PFSK-1 (cell line): ENCODE data around the gene REPIN1.

ENCODE experiments used
- FOXP2 ChIP-seq: optimal IDR thresholded peaks from 2 replicates; pipeline ENCODE3; 2011; ENCODE audit warnings: borderline replicate concordance, control low read depth, inconsistent platforms; ENCODE audit not compliant: insufficient read depth; ENCODE audit errors: extremely low read length, extremely low read depth
- POLR2AphosphoS5 ChIP-seq: IDR thresholded peaks from 2 replicates; pipeline ENCODE4 v1.6.1; 2012; ENCODE audit warnings: low read depth, mild to moderate bottlenecking, control low read depth, low read length, moderate library complexity
- SIN3A ChIP-seq: IDR thresholded peaks from 2 replicates; pipeline ENCODE4 v1.6.1; 2012; ENCODE audit warnings: mild to moderate bottlenecking, low read length, moderate library complexity, borderline replicate concordance; ENCODE audit not compliant: insufficient read depth
- TAF1 ChIP-seq: IDR thresholded peaks from 2 replicates; pipeline ENCODE4 v1.6.1; 2012; ENCODE audit warnings: low read length, control low read depth, borderline replicate concordance; ENCODE audit not compliant: insufficient read depth
- TF ChIP-seq, protein P1 (sequence below), 2 experiments: IDR thresholded peaks; 2 replicates each; pipeline versions ENCODE4 v1.6.1 to v1.8.0; 2011 to 2012; ENCODE audit warnings: low read depth in 2 of 2, low read length in 2 of 2, control low read depth in 1 of 2, inconsistent platforms in 1 of 2, mild to moderate bottlenecking in 1 of 2, moderate library complexity in 1 of 2; ENCODE audit not compliant: insufficient read depth in 1 of 2

Gene REPIN1

DNA sequence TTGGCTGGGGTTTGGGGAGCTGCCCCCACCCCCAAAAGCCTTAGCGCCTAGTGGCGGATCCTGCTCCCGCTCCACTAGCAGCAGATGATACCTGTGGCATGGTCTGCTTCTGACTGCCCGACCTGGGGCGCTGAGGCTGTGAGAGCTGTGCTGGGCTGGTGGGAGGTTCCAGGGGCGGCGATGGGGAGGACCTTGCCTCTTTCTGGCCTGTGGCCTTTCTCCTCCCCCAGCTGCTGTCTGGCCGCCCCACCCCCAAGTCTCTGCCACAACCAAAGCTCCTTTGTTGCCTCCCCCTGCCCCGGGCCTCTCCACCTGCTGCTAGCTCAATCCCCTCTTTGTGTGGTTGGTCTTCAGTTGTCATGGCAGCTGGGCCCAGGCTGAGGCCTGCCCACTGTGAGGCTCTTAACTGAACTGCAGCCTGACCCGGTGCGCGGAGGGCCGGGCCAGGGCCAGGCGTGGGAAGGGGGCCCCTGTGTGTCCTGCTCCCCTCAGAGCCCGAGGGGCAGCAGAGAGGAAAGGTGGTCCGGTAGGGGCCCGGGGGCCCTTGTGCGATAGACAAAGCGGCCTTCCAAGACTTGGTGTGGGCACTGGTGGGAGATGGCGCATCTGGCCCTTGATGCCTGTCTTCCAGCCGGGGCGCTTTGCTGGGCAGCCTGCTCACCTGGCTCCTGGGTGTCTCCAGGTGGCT lies 15.2 kb downstream of the REPIN1 start:
- TF ChIP-seq TAF1 (no peak), SIN3A (no peak), FOXP2 (no peak), POLR2AphosphoS5 (no peak)
- TF ChIP-seq, protein P1, sequence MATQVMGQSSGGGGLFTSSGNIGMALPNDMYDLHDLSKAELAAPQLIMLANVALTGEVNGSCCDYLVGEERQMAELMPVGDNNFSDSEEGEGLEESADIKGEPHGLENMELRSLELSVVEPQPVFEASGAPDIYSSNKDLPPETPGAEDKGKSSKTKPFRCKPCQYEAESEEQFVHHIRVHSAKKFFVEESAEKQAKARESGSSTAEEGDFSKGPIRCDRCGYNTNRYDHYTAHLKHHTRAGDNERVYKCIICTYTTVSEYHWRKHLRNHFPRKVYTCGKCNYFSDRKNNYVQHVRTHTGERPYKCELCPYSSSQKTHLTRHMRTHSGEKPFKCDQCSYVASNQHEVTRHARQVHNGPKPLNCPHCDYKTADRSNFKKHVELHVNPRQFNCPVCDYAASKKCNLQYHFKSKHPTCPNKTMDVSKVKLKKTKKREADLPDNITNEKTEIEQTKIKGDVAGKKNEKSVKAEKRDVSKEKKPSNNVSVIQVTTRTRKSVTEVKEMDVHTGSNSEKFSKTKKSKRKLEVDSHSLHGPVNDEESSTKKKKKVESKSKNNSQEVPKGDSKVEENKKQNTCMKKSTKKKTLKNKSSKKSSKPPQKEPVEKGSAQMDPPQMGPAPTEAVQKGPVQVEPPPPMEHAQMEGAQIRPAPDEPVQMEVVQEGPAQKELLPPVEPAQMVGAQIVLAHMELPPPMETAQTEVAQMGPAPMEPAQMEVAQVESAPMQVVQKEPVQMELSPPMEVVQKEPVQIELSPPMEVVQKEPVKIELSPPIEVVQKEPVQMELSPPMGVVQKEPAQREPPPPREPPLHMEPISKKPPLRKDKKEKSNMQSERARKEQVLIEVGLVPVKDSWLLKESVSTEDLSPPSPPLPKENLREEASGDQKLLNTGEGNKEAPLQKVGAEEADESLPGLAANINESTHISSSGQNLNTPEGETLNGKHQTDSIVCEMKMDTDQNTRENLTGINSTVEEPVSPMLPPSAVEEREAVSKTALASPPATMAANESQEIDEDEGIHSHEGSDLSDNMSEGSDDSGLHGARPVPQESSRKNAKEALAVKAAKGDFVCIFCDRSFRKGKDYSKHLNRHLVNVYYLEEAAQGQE (IDR thresholded peaks at IDR 0.05; ENCODE audit: insufficient read depth in 1 of 2, low read depth in 2 of 2, low read length in 2 of 2) = no peak

DNA sequence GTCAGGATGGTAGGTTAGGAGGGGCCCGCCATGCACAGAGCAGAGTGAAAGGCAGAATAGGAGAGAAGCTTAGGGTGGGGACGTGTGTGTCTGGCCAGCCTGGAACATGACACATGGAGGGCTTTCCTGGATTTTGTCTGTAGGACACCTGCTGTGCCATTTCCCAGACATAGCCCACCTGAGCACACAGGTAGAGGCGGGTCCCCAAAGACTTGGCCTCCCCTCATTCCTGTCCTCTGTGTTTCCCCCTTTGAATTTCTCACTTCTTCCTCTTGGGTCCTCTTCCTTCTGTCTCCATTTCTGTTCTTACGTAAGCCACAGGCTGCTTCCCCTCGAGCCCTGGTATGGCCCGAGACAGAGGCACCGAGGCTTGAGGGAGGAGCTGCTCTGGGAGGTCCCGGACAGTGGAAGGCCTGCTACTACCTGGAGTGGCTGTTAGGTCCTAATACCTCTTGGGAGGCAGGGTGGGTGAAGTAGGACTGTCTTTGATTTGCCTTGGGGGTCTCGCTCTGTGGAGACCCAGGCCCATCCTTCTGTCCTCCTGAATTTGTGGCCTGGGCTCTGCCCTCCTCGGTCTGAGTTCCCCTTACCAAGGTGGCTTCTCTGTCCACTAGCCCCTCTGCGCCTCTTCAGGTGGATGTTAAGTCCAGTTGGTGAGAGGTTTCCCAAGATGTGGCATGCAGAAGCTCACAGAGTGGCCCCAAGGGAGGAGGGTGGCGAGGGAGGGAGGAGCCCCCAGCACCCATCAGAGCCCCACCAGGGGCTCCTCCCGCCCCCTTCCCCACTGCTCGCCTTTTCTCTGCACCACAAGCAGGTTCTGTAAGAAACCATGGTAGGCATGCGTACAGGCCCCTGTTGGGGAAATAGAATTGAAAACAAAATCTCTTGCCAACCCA lies 16.0 kb downstream of the REPIN1 start:
- no peak for TF ChIP-seq TAF1
- TF ChIP-seq FOXP2 = no peak

DNA sequence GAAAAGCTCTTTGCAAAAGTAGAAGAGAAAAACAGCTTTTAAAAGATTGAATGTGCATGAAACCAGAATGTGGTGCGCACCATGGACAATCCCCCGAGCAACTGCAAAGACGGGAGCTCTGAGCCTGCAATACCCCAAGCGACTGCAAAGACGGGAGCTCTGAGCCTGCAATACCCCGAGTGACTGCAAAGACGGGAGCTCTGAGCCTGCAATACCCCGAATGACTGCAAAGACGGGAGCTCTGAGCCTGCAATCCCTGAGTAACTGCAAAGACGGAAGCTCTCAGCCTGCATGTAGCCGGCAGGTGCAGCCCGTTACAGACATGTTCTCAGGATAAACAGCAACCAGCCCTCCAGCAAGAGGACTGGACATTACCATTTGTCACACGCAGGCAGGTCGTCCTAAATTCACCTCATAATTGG lies 16.7 kb downstream of the REPIN1 start:
- TF ChIP-seq, protein P1 (IDR thresholded peaks at IDR 0.05; ENCODE audit: insufficient read depth in 1 of 2, low read depth in 2 of 2, low read length in 2 of 2) = no peak
- TF ChIP-seq TAF1 = no peak

DNA sequence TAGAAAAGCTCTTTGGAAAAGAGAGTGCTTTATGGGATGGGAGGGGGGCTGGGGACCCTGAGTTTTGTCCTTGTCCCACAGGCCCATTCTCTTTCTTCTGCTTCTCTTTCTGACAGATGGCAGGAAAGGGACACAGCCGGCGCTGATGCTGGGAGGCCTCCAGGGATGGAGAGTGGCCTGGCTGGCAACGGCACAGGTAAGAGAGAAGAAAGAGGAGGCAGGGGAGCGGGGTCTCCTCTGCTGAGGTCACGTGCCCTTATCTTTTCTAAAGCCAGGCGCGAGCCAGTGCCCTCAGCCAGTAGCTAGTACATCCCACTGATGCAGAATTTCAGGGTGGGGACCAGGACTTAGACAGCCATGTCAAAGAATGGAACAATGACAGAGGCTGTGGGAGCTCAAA lies 19.7 kb downstream of the REPIN1 start:
- no peak for TF ChIP-seq FOXP2
- TF ChIP-seq POLR2AphosphoS5 = no peak
- TF ChIP-seq, protein P1 (IDR thresholded peaks at IDR 0.05; ENCODE audit: insufficient read depth in 1 of 2, low read depth in 2 of 2, low read length in 2 of 2) = no peak
- TF ChIP-seq SIN3A = no peak
- no peak for TF ChIP-seq TAF1

DNA sequence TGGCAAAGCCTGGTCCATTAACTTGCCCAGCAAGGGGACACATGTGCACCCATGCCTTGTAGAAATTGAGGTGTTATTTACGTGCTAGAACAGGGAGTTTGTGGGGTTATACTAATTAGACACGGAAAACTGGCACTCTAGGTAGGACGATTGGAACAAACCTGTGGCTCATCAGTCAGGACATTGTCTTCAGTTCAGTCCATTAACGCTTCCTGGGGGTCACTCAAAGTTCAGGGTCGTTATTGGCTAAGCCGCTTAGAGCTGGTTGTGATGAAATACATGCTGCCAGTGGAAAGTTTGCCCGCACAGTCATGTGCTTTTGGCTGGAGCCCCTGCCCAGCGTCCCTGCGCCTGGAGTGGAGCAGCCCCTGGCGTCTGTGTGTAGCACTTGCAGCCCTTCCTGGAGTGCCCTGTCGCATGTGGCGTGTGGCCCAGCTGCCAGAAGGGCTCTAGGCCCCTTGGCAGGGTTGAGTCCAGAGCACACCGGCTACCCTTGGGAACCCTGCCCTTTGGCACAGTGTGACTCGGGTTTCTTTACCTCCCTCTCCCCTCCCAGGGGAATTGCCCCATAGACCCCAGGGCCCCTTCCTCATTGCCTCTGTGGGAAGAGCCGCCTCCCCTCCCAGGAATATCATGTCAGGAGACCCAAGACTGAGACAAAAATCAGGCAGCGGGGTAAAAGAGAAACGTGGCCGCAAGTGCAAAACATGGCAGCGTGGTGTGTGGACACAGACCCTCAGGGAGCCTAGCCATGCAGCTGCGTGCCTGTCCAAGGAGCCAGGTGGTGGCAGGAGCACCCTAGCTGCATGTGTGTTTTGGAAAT lies 20.3 kb downstream of the REPIN1 start:
- TF ChIP-seq SIN3A (no peak), POLR2AphosphoS5 (no peak), TAF1 (no peak), FOXP2 (no peak)
- TF ChIP-seq, protein P1 (IDR thresholded peaks at IDR 0.05; ENCODE audit: insufficient read depth in 1 of 2, low read depth in 2 of 2, low read length in 2 of 2) = no peak
